Stimulated activated CD8-positive, alpha-beta memory T cell treated with anti-CD3 and anti-CD28 coated beads, Interleukin-7, amount 100 ng/mL, for 4 hours (primary cell): ENCODE measurements around the gene ABHD16B.
"Not testable (repeated sequence)": the region's sequence is repeated elsewhere in the genome, so short reads cannot be mapped to it uniquely, and the experiment has no call there.

Experiments
- DNase-seq, 2 donors: peaks; one replicate each; pipeline ENCODE4 v3.0.0-alpha.2; 2020; ENCODE audit warnings: low read depth in 2 of 2

Gene ABHD16B

DNA sequence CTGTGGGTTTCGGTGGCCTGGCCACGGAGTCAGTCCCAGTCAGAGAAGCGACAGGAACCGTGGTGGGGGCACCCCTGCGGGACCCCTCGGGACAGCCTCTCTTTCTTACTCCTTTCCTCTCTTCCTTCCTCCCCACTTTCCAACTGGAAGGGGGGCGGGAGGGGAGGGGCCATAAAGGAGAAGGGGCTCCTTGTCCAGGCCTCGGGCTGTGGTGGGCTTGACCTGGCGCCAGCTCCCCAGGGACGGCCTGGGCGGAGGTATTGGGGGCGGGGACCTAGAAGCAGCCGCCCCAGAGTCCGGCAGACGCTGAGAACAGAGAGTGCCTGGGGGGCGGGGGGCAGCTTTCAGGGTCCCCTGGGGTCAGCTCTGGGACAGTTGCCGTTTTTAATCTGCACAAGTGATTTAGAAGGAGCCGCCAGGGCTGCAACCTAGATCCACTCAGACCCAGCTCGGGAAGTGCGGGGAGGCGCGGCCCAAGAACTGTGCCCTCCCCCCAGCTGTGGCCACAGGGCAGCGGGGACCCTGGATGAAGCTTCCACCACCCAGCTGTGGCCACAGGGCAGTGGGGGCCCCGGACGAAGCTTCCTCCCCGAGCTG lies 6.4 kb upstream of the ABHD16B start:
- no peak for DNase-seq

DNA sequence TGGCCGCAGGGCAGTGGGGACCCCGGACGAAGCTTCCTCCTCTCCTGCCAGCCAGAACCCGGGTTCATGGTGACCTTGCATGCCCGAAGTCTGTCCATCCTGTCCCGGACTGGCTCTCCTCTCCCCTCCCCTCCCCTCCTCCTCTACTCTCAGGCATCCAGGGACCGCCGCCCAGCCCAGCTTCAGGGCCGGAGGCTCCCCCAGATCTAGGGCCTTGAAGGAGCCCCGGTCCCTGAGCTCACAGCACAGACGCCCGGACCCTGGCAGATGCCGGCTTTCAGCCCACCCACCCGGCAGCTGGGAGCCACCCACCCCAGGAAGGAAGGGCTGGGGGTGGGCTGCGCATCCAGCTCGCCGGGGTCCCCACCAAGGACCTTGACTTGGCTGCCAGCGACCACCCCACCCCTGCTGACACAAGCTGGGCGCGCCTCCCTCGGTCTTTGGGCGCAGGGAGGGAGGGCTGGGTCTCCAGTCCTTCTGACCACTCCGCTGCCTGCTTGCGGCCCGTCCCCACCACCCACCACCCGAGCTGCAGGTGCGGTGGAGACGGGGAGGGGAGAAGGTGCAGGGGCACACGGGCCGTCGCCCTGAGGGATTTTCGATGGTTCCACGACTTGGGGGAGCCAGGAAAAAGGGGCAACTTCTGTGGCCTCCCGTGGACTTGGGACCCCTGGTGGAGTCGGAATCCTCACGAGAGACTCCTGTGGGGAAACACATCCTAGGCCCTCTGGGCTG lies 5.8 kb upstream of the ABHD16B start:
- no peak for DNase-seq

- DNase-seq = no peak
Observed at GRCh38 chr20:63856098-63856511, 5.2 kb upstream of the ABHD16B start.

DNA sequence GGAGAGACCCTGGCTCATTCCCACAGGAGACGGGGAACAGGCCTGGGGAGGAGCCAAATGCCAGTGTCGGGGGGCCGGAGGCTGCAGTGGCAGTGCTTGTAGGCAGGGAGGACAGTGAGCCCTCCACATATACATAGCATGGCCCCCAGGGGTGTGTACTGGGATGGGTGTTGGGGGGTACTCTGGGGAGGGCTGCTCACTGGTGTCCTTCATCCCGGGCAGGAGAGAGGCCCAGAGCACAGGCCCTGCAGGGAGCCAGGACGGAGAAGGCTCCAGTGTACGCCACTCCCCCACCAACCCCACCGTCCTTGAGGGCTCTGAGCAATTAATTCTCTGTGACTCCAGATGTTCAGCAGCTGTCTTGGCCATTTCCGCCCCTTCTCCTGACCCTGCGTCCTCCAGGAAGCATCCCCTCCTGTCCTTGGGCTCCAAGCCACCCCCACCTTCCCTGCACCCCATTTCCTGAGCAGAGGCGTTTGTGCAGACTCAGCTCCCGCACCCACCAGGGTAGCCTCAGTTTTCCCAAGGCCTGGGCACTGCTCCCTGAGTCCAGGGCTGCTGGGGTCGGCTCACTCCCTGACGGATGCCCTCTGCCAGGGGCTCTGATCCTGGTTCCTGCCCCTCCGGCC lies 3.4 kb upstream of the ABHD16B start:
- no peak for DNase-seq

DNA sequence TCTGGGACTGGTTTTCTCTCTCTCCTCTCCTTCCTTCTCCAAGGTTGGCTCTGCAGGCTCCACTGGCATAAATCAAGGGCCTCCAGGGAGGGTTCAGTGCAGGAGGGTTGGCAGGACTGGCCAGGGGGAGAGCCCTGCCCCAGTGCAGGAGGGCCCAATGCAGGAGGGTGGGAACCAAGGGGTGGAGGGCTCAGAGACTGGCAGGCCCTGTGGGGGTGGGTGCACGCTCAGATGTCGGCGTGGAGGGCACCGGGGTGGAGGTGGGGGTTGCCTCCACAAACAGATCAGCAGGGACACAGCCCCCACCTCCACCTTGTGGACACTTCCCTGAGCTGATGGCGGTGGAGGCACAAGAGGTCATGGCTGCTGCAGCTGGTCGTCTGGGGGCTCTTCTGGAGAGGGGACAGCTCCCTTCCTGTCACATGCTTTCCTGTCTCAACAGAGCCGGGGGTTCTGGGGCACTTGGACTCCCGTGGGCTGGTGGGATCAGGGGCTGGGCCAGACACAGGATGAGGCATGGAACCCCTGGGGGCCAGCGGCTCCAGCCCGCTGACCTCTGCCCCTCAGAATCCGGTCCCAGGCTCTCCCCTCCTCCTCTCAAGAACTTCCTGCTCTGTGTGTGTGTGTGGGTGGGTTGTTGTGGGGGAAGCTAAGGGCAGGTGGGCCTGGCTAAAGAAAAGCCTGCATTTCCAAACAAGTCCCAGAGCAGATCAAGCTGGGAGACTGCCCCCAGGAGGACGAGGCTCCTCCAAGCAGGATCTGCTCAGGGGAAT lies 2.7 kb upstream of the ABHD16B start:
- no peak for DNase-seq

DNA sequence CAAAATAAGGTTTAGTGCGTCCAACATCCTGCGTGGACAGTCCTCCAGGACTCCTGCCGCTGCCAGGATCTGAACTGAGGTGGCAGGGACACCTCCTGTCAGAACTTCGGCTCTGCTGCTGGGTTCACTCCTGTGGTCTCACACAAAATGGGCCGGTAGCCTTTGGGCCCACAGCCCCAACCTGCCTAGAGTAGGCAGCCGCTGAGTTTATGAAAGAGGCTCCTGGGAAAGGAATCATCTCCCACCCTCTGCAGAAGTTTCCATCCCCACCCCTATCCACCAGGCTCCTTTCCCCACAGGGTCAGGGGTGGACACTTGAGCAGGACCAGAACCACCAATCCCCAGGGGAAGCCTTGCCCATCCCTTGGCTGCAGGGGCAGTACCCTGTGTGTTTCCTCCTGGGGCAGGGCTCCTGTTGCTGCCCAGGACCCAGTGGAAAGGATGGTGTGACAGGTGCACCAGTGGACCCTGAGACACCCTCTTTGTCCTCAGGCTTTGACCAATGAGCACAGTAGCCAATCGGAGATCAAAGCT lies 2.1 kb upstream of the ABHD16B start:
- DNase-seq = no peak

- DNase-seq = no peak
Observed at GRCh38 chr20:63860325-63861051, 810 bp upstream of the ABHD16B start.

- DNase-seq = no peak
Observed at GRCh38 chr20:63861981-63862901, 943 bp downstream of the ABHD16B start.

DNA sequence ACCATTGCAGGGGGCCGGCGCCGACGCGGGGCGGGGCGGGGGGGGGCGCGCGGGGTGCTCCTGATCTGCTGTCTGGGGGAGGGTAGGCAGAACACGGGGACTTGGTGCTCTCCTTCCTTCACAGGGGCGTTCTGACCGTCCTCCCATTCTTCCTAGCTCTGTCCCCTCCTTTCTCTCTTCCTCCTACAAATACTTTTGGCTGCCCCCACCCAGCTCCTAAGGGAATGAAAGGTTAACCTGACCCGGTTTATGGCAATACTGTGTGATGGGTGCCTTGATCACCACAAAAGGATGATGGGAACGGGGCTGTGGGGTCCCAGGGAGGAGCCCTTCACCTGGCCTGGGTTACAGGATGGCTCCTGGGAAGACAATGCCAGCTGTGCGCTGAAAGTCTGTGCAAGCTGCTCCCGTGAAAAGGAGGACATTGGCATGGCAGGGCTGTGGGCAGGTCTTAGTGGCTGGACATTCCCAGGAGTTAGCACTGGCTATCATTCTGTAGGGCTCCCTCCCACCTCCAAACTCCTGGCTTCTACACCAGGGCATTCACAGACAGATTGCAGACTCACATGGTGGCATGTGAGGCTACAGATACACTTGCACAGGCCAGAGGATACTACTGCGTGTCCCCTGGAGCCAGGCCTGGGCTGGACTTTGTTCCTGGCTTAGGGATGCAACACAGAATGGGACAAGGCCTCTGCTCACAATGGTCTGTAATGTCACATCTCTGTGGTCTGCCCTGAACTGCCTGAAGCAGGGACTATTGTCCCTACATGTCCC lies 1.9 kb downstream of the ABHD16B start:
- no peak for DNase-seq

DNA sequence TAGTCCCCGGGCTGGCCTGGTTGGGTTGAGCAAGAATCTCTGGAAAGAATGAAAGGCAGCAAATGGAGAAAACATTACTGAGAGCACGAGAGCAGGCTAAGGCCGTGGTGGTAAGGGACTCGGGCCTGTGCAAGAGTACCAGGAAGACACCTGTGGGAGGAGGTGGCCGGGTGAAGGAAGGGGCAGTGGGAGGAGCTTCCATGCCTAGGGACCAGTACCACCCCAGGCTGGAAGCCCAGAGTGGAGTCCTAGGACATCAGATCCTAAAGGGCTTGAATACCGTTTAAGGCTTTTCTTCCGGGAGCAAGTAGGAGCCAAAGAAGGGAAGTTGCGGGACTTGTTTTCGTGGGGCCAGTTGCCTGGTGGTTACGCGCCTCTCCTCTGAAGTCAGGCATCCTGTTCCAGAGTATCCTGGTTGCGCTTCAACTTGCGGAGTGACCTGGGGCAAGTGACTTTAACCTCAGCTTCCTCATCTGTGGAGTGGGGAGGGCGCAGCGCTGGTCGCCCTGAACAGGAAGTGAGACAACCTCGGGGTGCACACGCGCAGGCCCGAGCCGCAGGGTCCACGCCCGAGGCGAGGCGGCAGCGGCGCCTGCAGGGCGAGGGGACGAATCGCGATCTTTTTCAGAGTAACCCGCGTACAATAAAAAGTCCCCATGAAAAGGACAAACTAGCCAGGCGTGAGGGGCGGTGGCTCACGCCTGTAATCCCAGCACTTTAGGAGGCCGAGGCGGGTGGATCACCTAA lies 2.7 kb downstream of the ABHD16B start:
- peak; percentile 60 to 76 for DNase-seq

DNA sequence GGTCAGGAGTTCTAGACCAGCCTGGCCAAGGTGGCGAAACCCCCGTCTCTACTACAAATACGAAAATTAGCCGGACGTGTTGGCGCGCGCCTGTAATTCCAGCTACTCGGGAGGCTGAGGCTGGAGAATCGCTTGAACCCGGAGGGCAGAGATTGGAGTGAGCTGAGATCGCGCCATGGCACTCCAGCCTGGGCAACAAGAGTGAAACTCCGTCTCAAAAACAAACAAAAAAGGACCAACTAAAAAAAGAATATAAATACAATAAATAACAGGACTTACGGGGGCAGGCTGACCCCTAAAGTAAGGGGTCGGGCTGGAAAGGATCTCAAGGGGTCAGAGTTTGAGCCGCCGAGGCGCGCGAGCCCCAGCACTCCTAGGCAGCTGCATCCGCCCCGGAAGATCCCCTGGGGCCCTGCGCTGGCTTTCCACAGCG lies 3.3 kb downstream of the ABHD16B start:
- peak in 1 of 2 donors; percentile 8 for DNase-seq

DNA sequence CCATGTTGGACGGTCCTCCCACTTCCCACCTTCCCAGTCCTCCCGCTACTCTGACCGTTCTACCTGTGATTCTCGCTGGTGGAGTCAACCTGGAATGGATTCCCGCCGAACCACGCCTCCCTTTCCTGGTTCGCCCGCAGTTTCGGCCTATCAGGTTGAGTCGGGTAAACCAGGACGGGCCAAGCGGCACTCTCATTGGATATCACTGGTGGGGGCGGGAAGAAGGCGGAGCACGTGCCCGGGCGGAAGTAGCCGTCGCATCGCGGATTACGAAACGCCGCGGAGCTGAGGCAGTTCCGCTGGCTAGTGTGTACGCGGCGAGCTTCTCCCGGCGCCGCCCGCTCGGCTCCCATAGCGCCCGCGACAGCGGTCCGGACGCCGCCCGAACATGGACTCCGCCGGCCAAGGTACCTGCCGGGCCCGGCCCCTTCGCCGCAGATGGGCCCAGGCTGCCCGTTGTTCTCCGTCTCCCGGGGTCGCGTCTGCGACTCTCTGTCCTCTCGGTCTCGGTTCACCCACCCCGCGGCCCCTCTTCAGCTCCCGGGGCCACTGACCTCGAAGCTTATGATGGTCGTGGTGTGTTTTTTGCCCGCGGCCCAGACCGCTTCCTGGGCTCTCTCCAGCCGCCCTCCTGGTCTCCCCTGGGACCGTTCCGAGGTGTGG lies 3.8 kb downstream of the ABHD16B start, which contains the start of gene TPD52L2:
Gene TPD52L2 (plus strand): TSS at position 293 of the 663 bp plus-strand sequence. CDS start 96 bp downstream, at position 389.
- DNase-seq = peak; percentile 95 to 96

GRCh38 chr20:63867042-63867441 lies 5.7 kb downstream of the ABHD16B start:
- DNase-seq = not testable (repeated sequence)

DNA sequence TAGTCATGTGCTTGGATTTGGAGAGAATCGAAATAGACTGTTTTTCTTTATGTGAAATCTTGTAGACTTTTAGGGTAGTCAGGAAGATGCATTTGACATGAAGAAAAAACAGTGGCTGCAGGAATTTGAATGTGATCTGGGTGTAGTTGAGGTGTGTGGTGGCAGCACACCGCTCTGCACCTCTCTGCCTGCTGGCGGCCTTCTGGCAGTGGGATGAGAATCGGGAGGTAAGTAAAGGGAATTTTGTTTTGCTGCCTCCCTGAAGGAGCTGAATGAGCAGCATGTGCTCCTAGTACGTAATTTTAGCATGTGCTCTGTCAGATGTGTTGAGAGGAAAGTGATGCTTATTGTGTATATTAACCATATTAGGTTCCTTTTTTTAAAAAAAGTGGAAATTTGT lies 7.0 kb downstream of the ABHD16B start:
- no peak for DNase-seq

- no peak for DNase-seq
Observed at GRCh38 chr20:63873477-63873971, 12.2 kb downstream of the ABHD16B start.

DNA sequence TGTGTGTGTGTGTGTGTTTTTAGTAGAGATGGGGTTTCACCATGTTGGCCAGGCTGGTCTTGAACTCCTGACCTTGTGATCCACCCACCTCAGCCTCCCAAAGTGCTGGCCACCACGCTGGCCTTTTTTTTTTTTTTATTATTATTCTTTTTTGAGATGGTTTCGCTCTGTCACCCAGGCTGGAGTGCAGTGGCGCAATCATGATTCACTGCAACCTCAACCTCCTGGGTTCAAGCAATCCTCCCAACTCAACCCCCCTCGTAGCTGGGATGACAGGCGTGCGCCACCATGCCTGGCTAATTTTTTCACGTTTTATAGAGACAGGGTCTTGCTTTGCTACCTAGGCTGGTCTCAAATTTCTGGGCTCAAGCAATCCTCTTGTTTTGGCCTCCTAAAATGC lies 12.9 kb downstream of the ABHD16B start:
- DNase-seq = not testable (repeated sequence)

DNA sequence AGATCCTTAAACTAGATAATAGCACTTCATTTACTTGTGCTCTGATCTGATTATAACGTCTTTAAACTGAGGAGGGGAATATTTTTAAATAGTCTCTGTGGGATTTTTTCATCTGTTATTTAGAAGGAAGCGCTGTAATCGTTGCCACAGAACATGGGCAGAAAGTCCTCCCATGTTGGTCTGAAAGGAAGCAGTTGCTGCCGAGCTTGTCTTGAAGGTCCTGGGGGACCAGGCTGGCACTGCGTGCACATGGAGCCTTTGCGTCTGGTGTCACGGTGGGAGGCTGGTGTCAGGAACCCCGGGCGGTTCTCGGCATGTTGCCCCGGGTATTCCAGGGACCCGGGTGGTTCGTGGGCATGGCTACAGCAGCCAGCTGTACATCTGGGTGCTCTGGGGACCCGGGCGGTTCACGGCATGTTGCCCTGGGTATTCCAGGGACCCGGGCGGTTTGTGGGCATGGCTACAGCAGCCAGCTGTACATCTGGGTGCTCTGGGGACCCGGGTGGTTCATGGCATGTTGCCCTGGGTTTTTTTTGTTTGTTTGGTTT lies 15.3 kb downstream of the ABHD16B start:
- DNase-seq = no peak
